ENCODE measurements around the gene TINCR.

TINCR gene

GRCh38 chr19:5520501-5520900, 47.3 kb downstream of the TINCR start:
- H2AFZ ChIP-seq (ENCODE audit: low read depth, low read length, severe bottlenecking) = no peak overlapping the region
- no peak overlapping the region for H3K4me3 ChIP-seq (ENCODE audit: insufficient read depth, low read length, poor library complexity, severe bottlenecking)

DNA sequence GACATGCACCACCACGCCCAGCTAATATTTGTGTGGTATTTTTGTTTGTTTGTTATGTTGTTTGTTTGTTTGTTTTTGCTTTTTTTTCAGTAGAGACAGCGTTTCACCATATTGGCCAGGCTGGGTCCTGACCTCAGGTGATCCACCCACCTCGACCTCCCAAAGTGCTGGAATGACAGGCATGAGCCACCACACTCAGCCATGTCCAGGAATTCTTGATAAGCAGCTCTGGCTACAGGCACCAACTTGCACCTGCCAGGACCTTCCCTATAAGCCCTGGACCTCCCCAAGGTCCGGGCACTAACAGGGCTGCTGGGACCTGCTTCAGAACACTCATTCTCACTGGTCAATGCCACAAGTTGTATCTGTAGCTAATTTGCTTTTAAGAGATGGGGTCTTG, 48.7 kb downstream of the TINCR start:
- Histone ChIP-seq H3K36me3 (ENCODE audit: low read length) (no peaks in the 10 kb centered on the region), H3K4me2 (ENCODE audit: low read depth, low read length, poor library complexity, severe bottlenecking) (no peak overlapping the region), H3K79me2 (ENCODE audit: insufficient read depth, low read length) (no peaks in the 10 kb centered on the region), H3K4me3 (ENCODE audit: insufficient read depth, low read length, poor library complexity, severe bottlenecking) (no peak overlapping the region), H3K9me3 (ENCODE audit: insufficient read depth, low read length) (peaks cover 9% of the 10 kb centered on the region; the same call in 1 of the 2 replicates), H3F3A (ENCODE audit: insufficient read depth) (no peaks in the 10 kb centered on the region), H3K9ac (ENCODE audit: low read length) (no peak overlapping the region), H3K27ac (ENCODE audit: low read depth, low read length) (no peak overlapping the region), H4K20me1 (ENCODE audit: low read depth, low read length) (no peaks in the 10 kb centered on the region), H3K9me2 (replicated peaks; ENCODE audit: insufficient read depth, low read length) (no peaks in the 10 kb centered on the region), H3K27me3 (ENCODE audit: low read length) (no peaks in the 10 kb centered on the region), H2AFZ (ENCODE audit: low read depth, low read length, severe bottlenecking) (no peak overlapping the region)
- TF ChIP-seq, protein P1, sequence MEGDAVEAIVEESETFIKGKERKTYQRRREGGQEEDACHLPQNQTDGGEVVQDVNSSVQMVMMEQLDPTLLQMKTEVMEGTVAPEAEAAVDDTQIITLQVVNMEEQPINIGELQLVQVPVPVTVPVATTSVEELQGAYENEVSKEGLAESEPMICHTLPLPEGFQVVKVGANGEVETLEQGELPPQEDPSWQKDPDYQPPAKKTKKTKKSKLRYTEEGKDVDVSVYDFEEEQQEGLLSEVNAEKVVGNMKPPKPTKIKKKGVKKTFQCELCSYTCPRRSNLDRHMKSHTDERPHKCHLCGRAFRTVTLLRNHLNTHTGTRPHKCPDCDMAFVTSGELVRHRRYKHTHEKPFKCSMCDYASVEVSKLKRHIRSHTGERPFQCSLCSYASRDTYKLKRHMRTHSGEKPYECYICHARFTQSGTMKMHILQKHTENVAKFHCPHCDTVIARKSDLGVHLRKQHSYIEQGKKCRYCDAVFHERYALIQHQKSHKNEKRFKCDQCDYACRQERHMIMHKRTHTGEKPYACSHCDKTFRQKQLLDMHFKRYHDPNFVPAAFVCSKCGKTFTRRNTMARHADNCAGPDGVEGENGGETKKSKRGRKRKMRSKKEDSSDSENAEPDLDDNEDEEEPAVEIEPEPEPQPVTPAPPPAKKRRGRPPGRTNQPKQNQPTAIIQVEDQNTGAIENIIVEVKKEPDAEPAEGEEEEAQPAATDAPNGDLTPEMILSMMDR (IDR thresholded peaks at IDR 0.05; ENCODE audit: insufficient read depth, low read length, poor library complexity, severe bottlenecking) = no peak
- no peak for TF ChIP-seq EZH2phosphoT487 (conservative IDR thresholded peaks at IDR 0.05; ENCODE audit: low read length)

More at GRCh38 chr19:5520501-5520900, 47.3 kb downstream of the TINCR start:
- Histone ChIP-seq H3F3A (ENCODE audit: insufficient read depth) (no peaks in the 10 kb centered on the region), H3K9ac (ENCODE audit: low read length) (no peak overlapping the region), H4K20me1 (ENCODE audit: low read depth, low read length) (no peaks in the 10 kb centered on the region), H3K4me2 (ENCODE audit: low read depth, low read length, poor library complexity, severe bottlenecking) (no peak overlapping the region), H3K27me3 (ENCODE audit: low read length) (no peaks in the 10 kb centered on the region), H3K9me3 (ENCODE audit: insufficient read depth, low read length) (peaks cover 9% of the 10 kb centered on the region; the same call in 1 of the 2 replicates), H3K9me2 (replicated peaks; ENCODE audit: insufficient read depth, low read length) (no peaks in the 10 kb centered on the region), H3K79me2 (ENCODE audit: insufficient read depth, low read length) (no peaks in the 10 kb centered on the region), H3K27ac (ENCODE audit: low read depth, low read length) (no peak overlapping the region), H3K36me3 (ENCODE audit: low read length) (no peaks in the 10 kb centered on the region)
- TF ChIP-seq, protein P1 (IDR thresholded peaks at IDR 0.05; ENCODE audit: insufficient read depth, low read length, poor library complexity, severe bottlenecking) = no peak
- TF ChIP-seq EZH2phosphoT487 (conservative IDR thresholded peaks at IDR 0.05; ENCODE audit: low read length) = no peak

- no peak overlapping the region for H3K4me3 ChIP-seq (ENCODE audit: insufficient read depth, low read length, poor library complexity, severe bottlenecking)
- no peaks in the 10 kb centered on the region for H4K20me1 ChIP-seq (ENCODE audit: low read depth, low read length)
- H3K79me2 ChIP-seq (ENCODE audit: insufficient read depth, low read length) = no peaks in the 10 kb centered on the region
- H2AFZ ChIP-seq (ENCODE audit: low read depth, low read length, severe bottlenecking) = no peak overlapping the region
- no peak overlapping the region for H3K9ac ChIP-seq (ENCODE audit: low read length)
- no peaks in the 10 kb centered on the region for H3K36me3 ChIP-seq (ENCODE audit: low read length)
- H3K9me3 ChIP-seq (ENCODE audit: insufficient read depth, low read length) = peaks cover 9% of the 10 kb centered on the region; the same call in 1 of the 2 replicates
- H3K27ac ChIP-seq (ENCODE audit: low read depth, low read length) = no peak overlapping the region
- H3K27me3 ChIP-seq (ENCODE audit: low read length) = no peaks in the 10 kb centered on the region
- no peak overlapping the region for H3K4me2 ChIP-seq (ENCODE audit: low read depth, low read length, poor library complexity, severe bottlenecking)
- TF ChIP-seq, protein P1 (IDR thresholded peaks at IDR 0.05; ENCODE audit: insufficient read depth, low read length, poor library complexity, severe bottlenecking) = no peak
- TF ChIP-seq EZH2phosphoT487 (conservative IDR thresholded peaks at IDR 0.05; ENCODE audit: low read length) = no peak
- H3K9me2 ChIP-seq (replicated peaks; ENCODE audit: insufficient read depth, low read length) = no peaks in the 10 kb centered on the region
- H3F3A ChIP-seq (ENCODE audit: insufficient read depth) = no peaks in the 10 kb centered on the region
Observed at GRCh38 chr19:5515737-5516136, 52.0 kb downstream of the TINCR start.

All from SU-DHL-6 (cell line).